H1 (cell line): ENCODE data around the gene CKS1B. TPM values are rescaled to one million over a fixed set of nuclear protein-coding genes. Genes with fewer than 3 reads are reported as not detected.

Experiments used
- CTCF ChIA-PET: fragments of 300-600 bp; sonication (Branson Sonifier 250); formaldehyde crosslinking; loops from one replicate; lab custom pipeline; 2021; ENCODE audit not compliant: partially characterized antibody; lab: Charles Lee
- POLR2A ChIA-PET: fragments of 300-600 bp; sonication (Branson Sonifier 250); formaldehyde crosslinking; loops from one replicate; lab custom pipeline; 2021; ENCODE audit warnings: inconsistent platforms; ENCODE audit not compliant: partially characterized antibody; lab: Charles Lee
- DNase-seq, 2 experiments: peaks; one replicate each; pipeline versions ENCODE4 v3.0.0 to v3.0.0-alpha.2; 2010 to 2022; ENCODE audit warnings: low spot score in 2 of 2, low read depth in 1 of 2, mixed read lengths in 1 of 2
- FAIRE-seq: peaks from 2 replicates; lab custom pipeline; 2011; peaks lifted over from hg19 to GRCh38; lab: Jason Lieb, UNC
- H2AFZ ChIP-seq: 2 replicates; pipeline ENCODE4 v1.8.1; 2012; ENCODE audit warnings: low read length, inconsistent platforms
- H2AK5ac ChIP-seq: 2 replicates; pipeline ENCODE4 v1.6.1; 2013; ENCODE audit warnings: low read depth, low read length
- H2BK120ac ChIP-seq: replicated peaks from 2 replicates; pipeline ENCODE3; 2013; ENCODE audit warnings: low read depth, low read length, inconsistent platforms
- H2BK12ac ChIP-seq: 2 replicates; pipeline ENCODE4 v1.6.1; 2013; ENCODE audit warnings: low read depth, low read length
- H2BK15ac ChIP-seq: 2 replicates; pipeline ENCODE4 v1.6.1; 2013; ENCODE audit warnings: low read length
- H2BK20ac ChIP-seq: 2 replicates; pipeline ENCODE4 v1.6.1; 2013; ENCODE audit warnings: low read length
- H2BK5ac ChIP-seq: 2 replicates; pipeline ENCODE4 v1.6.1; 2013; ENCODE audit warnings: low read depth, low read length
- H3K14ac ChIP-seq: 2 replicates; pipeline ENCODE4 v1.6.1; 2013; ENCODE audit warnings: inconsistent platforms; ENCODE audit not compliant: insufficient read length
- H3K18ac ChIP-seq: 2 replicates; pipeline ENCODE4 v1.6.1; 2013; ENCODE audit warnings: low read length; ENCODE audit errors: extremely low read depth
- H3K23ac ChIP-seq: 2 replicates; pipeline ENCODE4 v1.6.1; 2013; ENCODE audit warnings: inconsistent platforms; ENCODE audit not compliant: insufficient read length
- H3K23me2 ChIP-seq: 2 replicates; pipeline ENCODE4 v1.6.1; 2013; ENCODE audit warnings: low read depth, low read length
- H3K27ac ChIP-seq: 2 replicates; pipeline ENCODE4 v1.6.1; 2011; ENCODE audit warnings: low read depth, low read length, inconsistent platforms
- H3K27me3 ChIP-seq, 4 experiments: replicated peaks in 1 of 4; 1 replicate in 1 of 4; 2 replicates in 3 of 4; pipeline versions ENCODE4 v1.6.1 to v1.8.1; 2011 to 2013; ENCODE audit warnings: low read length in 3 of 4, mild to moderate bottlenecking in 3 of 4, inconsistent platforms in 2 of 4, mixed read lengths in 2 of 4, moderate library complexity in 1 of 4; ENCODE audit not compliant: control insufficient read depth in 3 of 4, insufficient read depth in 3 of 4; ENCODE audit errors: extremely low read depth in 1 of 4
- H3K36me3 ChIP-seq, 4 experiments: 2 replicates each; pipeline versions ENCODE4 v1.6.1 to v1.8.1; 2011 to 2013; ENCODE audit warnings: mild to moderate bottlenecking in 4 of 4, low read length in 3 of 4, moderate library complexity in 2 of 4, control low read depth in 1 of 4, inconsistent platforms in 1 of 4; ENCODE audit not compliant: insufficient read depth in 4 of 4, control insufficient read depth in 2 of 4
- H3K4ac ChIP-seq: replicated peaks from 2 replicates; pipeline ENCODE3; 2013; ENCODE audit warnings: low read length, low read depth, mixed read lengths, inconsistent platforms; ENCODE audit not compliant: insufficient read length
- H3K4me1 ChIP-seq, 4 experiments: replicated peaks in 1 of 4; 1 replicate in 1 of 4; 2 replicates in 3 of 4; pipeline versions ENCODE4 v1.6.1 to v1.8.1; 2011 to 2013; ENCODE audit warnings: low read length in 3 of 4, inconsistent platforms in 2 of 4, mixed read lengths in 1 of 4; ENCODE audit not compliant: insufficient read depth in 4 of 4, control insufficient read depth in 3 of 4
- H3K4me2 ChIP-seq, 2 experiments: 2 replicates each; pipeline versions ENCODE4 v1.6.1 to v1.8.1; 2011 to 2013; ENCODE audit warnings: low read depth in 2 of 2, low read length in 2 of 2, control low read depth in 1 of 2, inconsistent platforms in 1 of 2, mild to moderate bottlenecking in 1 of 2; ENCODE audit not compliant: insufficient read depth in 1 of 2
- H3K4me3 ChIP-seq, 4 experiments: fragments of 200-600, 300-600 bp in 1 of 4; sonication (generic), shearing (Covaris generic), sonication (Bioruptor Twin) in 1 of 4; 2 replicates each; pipeline versions ENCODE4 v1.5.1 to v1.8.1; 2011 to 2016; ENCODE audit warnings: low read length in 4 of 4, low read depth in 3 of 4, control low read depth in 2 of 4, inconsistent platforms in 2 of 4, mild to moderate bottlenecking in 2 of 4, mixed read lengths in 1 of 4, moderate library complexity in 1 of 4; ENCODE audit not compliant: insufficient read depth in 2 of 4; ENCODE audit errors: extremely low read depth in 1 of 4
- H3K56ac ChIP-seq: replicated peaks from 2 replicates; pipeline ENCODE3; 2013; ENCODE audit warnings: low read depth, mild to moderate bottlenecking, mixed read lengths, low read length, inconsistent platforms; ENCODE audit not compliant: insufficient read length
- H3K79me1 ChIP-seq: 2 replicates; pipeline ENCODE4 v1.6.1; 2013; ENCODE audit warnings: low read depth, low read length, control low read depth
- H3K79me2 ChIP-seq, 2 experiments: 2 replicates each; pipeline versions ENCODE4 v1.6.1 to v1.8.1; 2012 to 2013; ENCODE audit warnings: low read length in 2 of 2, mild to moderate bottlenecking in 2 of 2, inconsistent platforms in 1 of 2; ENCODE audit not compliant: insufficient read depth in 2 of 2, control insufficient read depth in 1 of 2
- H3K9ac ChIP-seq, 4 experiments: replicated peaks in 1 of 4; 1 replicate in 1 of 4; 2 replicates in 3 of 4; pipeline versions ENCODE4 v1.6.1 to v1.8.1; 2011 to 2013; ENCODE audit warnings: low read depth in 3 of 4, low read length in 3 of 4, control low read depth in 2 of 4, mild to moderate bottlenecking in 2 of 4, moderate library complexity in 2 of 4, inconsistent platforms in 1 of 4; ENCODE audit errors: extremely low read depth in 1 of 4
- H3K9me3 ChIP-seq, 2 experiments: 2 replicates each; pipeline versions ENCODE4 v1.6.1 to v1.8.1; 2012 to 2013; ENCODE audit warnings: mild to moderate bottlenecking in 2 of 2, moderate library complexity in 2 of 2, control low read depth in 1 of 2, inconsistent platforms in 1 of 2, low read depth in 1 of 2, low read length in 1 of 2, mixed read lengths in 1 of 2; ENCODE audit not compliant: insufficient read depth in 2 of 2
- H4K20me1 ChIP-seq, 2 experiments: replicated peaks in 1 of 2; 2 replicates each; pipeline versions ENCODE3 to v1.8.1; 2011 to 2013; ENCODE audit warnings: inconsistent platforms in 2 of 2, low read length in 2 of 2, mild to moderate bottlenecking in 1 of 2; ENCODE audit not compliant: insufficient read depth in 2 of 2, control insufficient read depth in 1 of 2
- H4K5ac ChIP-seq: 2 replicates; pipeline ENCODE4 v1.6.1; 2013; ENCODE audit warnings: low read length, low read depth, mixed read lengths, inconsistent platforms; ENCODE audit not compliant: insufficient read length
- H4K8ac ChIP-seq: 2 replicates; pipeline ENCODE4 v1.8.0; 2013; ENCODE audit warnings: mild to moderate bottlenecking, moderate library complexity, low read length, inconsistent platforms; ENCODE audit not compliant: insufficient read depth; ENCODE audit errors: extremely low read depth
- H4K91ac ChIP-seq: replicated peaks from 2 replicates; pipeline ENCODE3; 2013; ENCODE audit warnings: low read length, mixed read lengths, inconsistent platforms; ENCODE audit not compliant: insufficient read length
- CHD2 ChIP-seq: IDR thresholded peaks from 2 replicates; pipeline ENCODE4 v1.6.1; 2012; ENCODE audit warnings: low read length, improper control_type of control experiment
- CTCF ChIP-seq, 3 experiments: IDR thresholded peaks; 1 replicate in 2 of 3; 2 replicates in 1 of 3; pipeline versions ENCODE4 v1.5.1 to v1.6.1; 2011; ENCODE audit warnings: low read length in 3 of 3, mild to moderate bottlenecking in 3 of 3, inconsistent platforms in 2 of 3, low read depth in 1 of 3, moderate library complexity in 1 of 3; ENCODE audit not compliant: insufficient read depth in 1 of 3; ENCODE audit errors: control extremely low read depth in 1 of 3
- KDM1A ChIP-seq: fragments of 200-600, 300-600 bp; sonication (generic); IDR thresholded peaks from 2 replicates; pipeline ENCODE4 v1.7.1; 2016; ENCODE audit warnings: mild to moderate bottlenecking, low read length, borderline replicate concordance
- RBBP5 ChIP-seq: IDR thresholded peaks from 2 replicates; pipeline ENCODE4 v1.7.1; 2012; ENCODE audit warnings: low read depth, mild to moderate bottlenecking, inconsistent platforms, low read length, moderate library complexity, borderline replicate concordance
- SIN3A ChIP-seq, 2 experiments: IDR thresholded peaks in 1 of 2; conservative IDR thresholded peaks in 1 of 2; 2 replicates each; pipeline ENCODE4 v1.6.1; 2011 to 2012; ENCODE audit warnings: low read length in 2 of 2, improper control_type of control experiment in 1 of 2, low read depth in 1 of 2, mild to moderate bottlenecking in 1 of 2
- SP2 ChIP-seq: IDR thresholded peaks from 2 replicates; pipeline ENCODE4 v1.6.1; 2012; ENCODE audit warnings: mild to moderate bottlenecking, low read length, inconsistent platforms
- TAF1 ChIP-seq: IDR thresholded peaks from 2 replicates; pipeline ENCODE4 v1.6.1; 2011; ENCODE audit warnings: mild to moderate bottlenecking, low read depth, low read length
- WGBS, 2 experiments: shearing (Covaris generic) in 1 of 2; methylation state at CpG; one replicate each; pipeline versions ENCODE4 v1.1.6 to v1.1.7; 2013 to 2015; ENCODE audit warnings: low lambda C conversion rate in 2 of 2, mixed read lengths in 2 of 2, inconsistent platforms in 1 of 2, low coverage in 1 of 2, missing lambda C conversion rate in 1 of 2; ENCODE audit not compliant: insufficient replicate concordance in 2 of 2, insufficient coverage in 1 of 2, insufficient read length in 1 of 2; ENCODE audit errors: extremely low coverage in 1 of 2, missing lambda C conversion rate in 1 of 2; 5-methylcytosine and 5-hydroxymethylcytosine counted together
- polyA plus RNA-seq, 7 experiments: library from polyadenylated mRNA; depleted of rRNA in 3 of 7; stranded (reverse) in 5 of 7; unstranded in 2 of 7; fragments of >200 nt in 5 of 7; fragments of 200-250 nt in 2 of 7; gene quantifications; 1 replicate in 5 of 7; 2 replicates in 1 of 7; 4 replicates in 1 of 7; pipeline versions ENCODE4 v1.2.1 to v1.2.3, GENCODE V29; 2011 to 2013; ENCODE audit warnings: missing spikeins in 2 of 7, mixed read lengths in 2 of 7
- total RNA-seq: library from RNA; stranded (reverse); fragmentation: NEBNext Ultra II Directional; extraction: Animal tissue kit (Norgen Biotek cat#: 25700); gene quantifications from 2 replicates; pipeline ENCODE4 v1.2.1, GENCODE V29; 2021

The CKS1B gene
- total and polyA plus RNA-seq, 2 of the 8 experiments (the other 6 are each of a cell fraction or from before 2014, with no cell fraction given): 294 to 1,025 TPM

DNA sequence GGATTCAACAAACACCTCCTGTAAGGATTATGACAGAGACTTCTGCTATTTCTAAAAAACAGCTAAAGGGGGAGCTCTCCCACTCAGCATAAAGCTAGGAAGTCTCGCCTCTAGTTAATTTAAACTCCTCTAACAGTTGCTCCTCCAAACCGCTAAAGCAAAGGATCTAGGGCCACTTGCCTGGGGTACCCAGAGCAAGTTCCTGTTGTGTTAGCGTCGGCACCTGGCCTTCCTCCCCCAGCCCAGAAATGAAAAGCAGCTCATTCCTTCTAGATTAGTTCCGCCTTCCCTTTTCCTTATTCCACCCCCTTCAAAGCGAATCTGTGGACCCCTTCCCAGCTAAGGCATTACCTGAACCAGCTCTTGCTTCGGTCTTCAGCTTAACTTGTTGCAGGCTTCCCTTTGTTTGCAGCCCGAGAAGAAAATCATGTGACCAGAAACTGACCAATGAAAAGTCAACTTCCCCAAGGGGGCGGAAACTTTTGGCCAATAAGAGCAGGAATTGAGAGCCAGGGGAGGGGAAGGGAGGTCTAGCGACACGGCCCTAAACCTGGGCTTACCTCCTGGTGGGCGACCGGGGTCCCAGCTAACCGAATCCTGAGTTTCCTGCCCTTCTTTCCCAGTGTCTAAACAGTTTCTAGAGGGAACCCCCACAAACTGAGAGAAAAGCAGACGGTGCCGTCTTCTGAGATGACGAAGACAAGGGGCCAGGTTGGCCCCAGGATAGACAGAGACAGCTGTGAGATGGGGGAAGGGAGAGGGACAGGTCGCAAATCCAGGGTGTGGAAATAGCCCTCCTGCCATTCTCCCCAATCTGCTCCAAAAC is 18.6 kb upstream of the CKS1B start, which contains the start of gene PBXIP1:
TSS of gene PBXIP1 (minus strand) at position 382 of the 826 bp plus-strand sequence. CDS start 2,378 bp downstream, outside the sequence.
- Histone ChIP-seq H3K4me1 (peaks cover 4 to 28% (median 9%) of the 10 kb centered on the region in 4 experiments), H3K23ac (no peak within 1 kb of the TSS), H3K27ac (peak within 1 kb of the TSS; percentile 95), H3K9me3 (no peaks in the 10 kb centered on the region), H3K79me1 (peaks cover 10% of the 10 kb centered on the region), H4K91ac (no peak within 1 kb of the TSS), H3K18ac (peak within 1 kb of the TSS; percentile 62; the same call in 1 of the 2 replicates), H3K9ac (peak within 1 kb of the TSS; percentile 58 to 87 (median 82)), H2BK12ac (peak within 1 kb of the TSS; percentile 69; the same call in 1 of the 2 replicates), H3K27me3 (no peaks in the 10 kb centered on the region; a peak in 2 of 7 replicates), H3K36me3 (peaks cover 3 to 6% (median 5%) of the 10 kb centered on the region in 4 experiments; a peak in 5 of 8 replicates), H4K20me1 (peaks cover 1 to 10% of the 10 kb centered on the region in 2 experiments), H3K56ac (peak within 1 kb of the TSS; percentile 14), H3K79me2 (peaks cover 0 to 15% of the 10 kb centered on the region in 2 experiments), H3K14ac (no peak within 1 kb of the TSS), H2BK20ac (no peak within 1 kb of the TSS), H2AK5ac (no peak within 1 kb of the TSS; the same call in 1 of the 2 replicates), H2BK15ac (no peak within 1 kb of the TSS), H3K4ac (no peak within 1 kb of the TSS), H2AFZ (peak within 1 kb of the TSS; percentile 92), H3K23me2 (peaks cover 5% of the 10 kb centered on the region), H3K4me2 (peak within 1 kb of the TSS; percentile 92 to 93), H3K4me3 (peak within 1 kb of the TSS; percentile 60 to 77 (median 66); a peak in 7 of 8 replicates), H2BK5ac (peak within 1 kb of the TSS; percentile 48; the same call in 1 of the 2 replicates), H2BK120ac (no peak within 1 kb of the TSS), H4K8ac (peak within 1 kb of the TSS; percentile 90; the same call in 1 of the 2 replicates), H4K5ac (no peak within 1 kb of the TSS)
- WGBS, 2 experiments: 1% methylated on average over 16 of the region's 18 CpGs; no CpG with 5 or more reads in 1 of the 2 experiments
- ChIA-PET POLR2A (interaction anchor here (0.7 to 18.6 kb wide), 15 partner anchors 8 to 240 kb away, joined by 3 to 662 read pairs (median 4); partner anchors contain the start of genes ADAM15, CKS1B, EFNA4 and FLAD1), CTCF (interaction anchor here (0.5 to 9.8 kb wide), 21 partner anchors 8 to 439 kb away, joined by 3 to 132 read pairs (median 5); partner anchors contain the start of genes FLAD1, LENEP, PMVK and SHC1)
- DNase-seq: peak in 1 of 2 experiments; percentile 90
- peak; percentile 96 for FAIRE-seq
- peak in 1 of 2 experiments; percentile 36; a peak in 1 of 4 replicates for TF ChIP-seq SIN3A (conservative IDR thresholded peaks at IDR 0.05 in 1 of 2, IDR thresholded peaks at IDR 0.05 in 1 of 2; ENCODE audit: low read depth in 1 of 2, low read length in 2 of 2)
- TF ChIP-seq KDM1A: no peak
- TF ChIP-seq TAF1: peak; percentile 65
- TF ChIP-seq CHD2: peak; percentile 15; the same call in 1 of the 2 replicates
- peak in 1 of 3 experiments; percentile 10; a peak in 1 of 4 replicates for TF ChIP-seq CTCF (IDR thresholded peaks at IDR 0.05; ENCODE audit: control extremely low read depth in 1 of 3, insufficient read depth in 1 of 3, low read depth in 1 of 3, low read length in 3 of 3)
- TF ChIP-seq RBBP5: no peak
- TF ChIP-seq SP2: peak; percentile 28; the same call in 1 of the 2 replicates
